ENCODE measurements around the gene PCNX2. TPM values are rescaled to one million over a fixed set of nuclear protein-coding genes. Genes with fewer than 3 reads are reported as not detected.

The PCNX2 gene
- total RNA-seq, 1 donor from 2014 or later: 33.6 TPM

DNA sequence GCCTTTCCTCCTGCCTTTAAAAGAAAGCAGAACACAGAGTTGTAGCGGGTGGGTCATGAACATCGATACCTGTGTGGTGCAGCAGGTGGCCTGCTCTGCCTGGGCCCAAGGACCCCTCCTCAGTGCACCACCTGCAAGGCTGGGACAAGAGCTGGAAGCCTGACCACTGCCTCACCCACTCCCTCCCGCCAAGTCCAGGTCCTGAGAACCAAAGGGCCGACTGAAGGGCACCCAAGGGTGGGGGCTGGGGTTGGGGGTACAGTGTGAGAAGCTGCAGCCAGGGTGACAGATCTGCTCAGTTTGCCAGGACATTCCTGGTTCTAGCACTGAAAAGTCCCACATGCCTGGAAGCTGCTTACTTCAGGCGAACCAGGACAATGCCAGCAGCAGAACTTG, 309.0 kb downstream of the PCNX2 start:
- DNase-seq (ENCODE audit: low spot score, unreplicated experiment): no peak
- H3K9me3 Mint-ChIP-seq (ENCODE audit: low read depth): no peaks in the 10 kb centered on the region
- H3K4me1 Mint-ChIP-seq (ENCODE audit: low read depth): peaks cover 4% of the 10 kb centered on the region
- H3K4me3 Mint-ChIP-seq (ENCODE audit: low read depth): no peak overlapping the region
- no peak overlapping the region for H3K27ac Mint-ChIP-seq
- no peaks in the 10 kb centered on the region for H3K27me3 Mint-ChIP-seq
- H3K36me3 Mint-ChIP-seq (ENCODE audit: insufficient read depth): peaks cover 8% of the 10 kb centered on the region
- TF ChIP-seq, protein P1, sequence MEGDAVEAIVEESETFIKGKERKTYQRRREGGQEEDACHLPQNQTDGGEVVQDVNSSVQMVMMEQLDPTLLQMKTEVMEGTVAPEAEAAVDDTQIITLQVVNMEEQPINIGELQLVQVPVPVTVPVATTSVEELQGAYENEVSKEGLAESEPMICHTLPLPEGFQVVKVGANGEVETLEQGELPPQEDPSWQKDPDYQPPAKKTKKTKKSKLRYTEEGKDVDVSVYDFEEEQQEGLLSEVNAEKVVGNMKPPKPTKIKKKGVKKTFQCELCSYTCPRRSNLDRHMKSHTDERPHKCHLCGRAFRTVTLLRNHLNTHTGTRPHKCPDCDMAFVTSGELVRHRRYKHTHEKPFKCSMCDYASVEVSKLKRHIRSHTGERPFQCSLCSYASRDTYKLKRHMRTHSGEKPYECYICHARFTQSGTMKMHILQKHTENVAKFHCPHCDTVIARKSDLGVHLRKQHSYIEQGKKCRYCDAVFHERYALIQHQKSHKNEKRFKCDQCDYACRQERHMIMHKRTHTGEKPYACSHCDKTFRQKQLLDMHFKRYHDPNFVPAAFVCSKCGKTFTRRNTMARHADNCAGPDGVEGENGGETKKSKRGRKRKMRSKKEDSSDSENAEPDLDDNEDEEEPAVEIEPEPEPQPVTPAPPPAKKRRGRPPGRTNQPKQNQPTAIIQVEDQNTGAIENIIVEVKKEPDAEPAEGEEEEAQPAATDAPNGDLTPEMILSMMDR (IDR thresholded peaks at IDR 0.05; ENCODE audit: unreplicated experiment): no peak

DNA sequence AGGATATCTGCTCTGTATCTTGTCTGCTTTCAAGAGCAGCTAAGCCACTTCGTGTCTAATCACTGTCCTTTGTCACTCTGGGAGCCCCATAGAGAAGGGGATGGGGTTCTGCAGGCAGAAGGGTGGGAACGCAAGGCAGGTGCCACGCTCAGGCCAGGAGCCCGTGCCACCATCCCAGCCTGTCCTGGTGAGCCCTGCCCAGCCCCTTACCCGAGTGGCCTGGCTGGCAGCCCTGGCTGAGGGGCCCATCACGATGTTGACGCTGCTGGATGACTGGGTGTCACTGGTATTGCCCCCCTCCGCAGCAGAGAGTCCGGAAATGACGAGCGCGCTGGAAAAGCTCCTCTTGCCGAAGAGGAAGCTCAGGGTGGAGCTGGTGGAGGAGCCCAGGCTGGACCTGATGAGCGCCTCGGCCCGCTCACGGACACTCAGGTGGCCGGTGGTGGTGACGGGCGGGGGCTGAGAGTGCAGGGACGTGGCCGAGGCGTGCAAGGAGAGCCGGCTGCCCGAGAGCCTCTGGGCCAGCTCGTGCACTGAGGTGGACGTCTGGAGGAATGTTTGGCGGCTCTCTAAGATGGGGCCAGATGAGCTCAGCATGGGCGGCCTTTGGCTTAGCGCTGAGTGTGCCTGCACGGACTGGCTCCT, 309.5 kb downstream of the PCNX2 start:
- DNase-seq (ENCODE audit: low spot score, unreplicated experiment): no peak
- Mint-ChIP-seq H3K4me1 (ENCODE audit: low read depth) (peaks cover 4% of the 10 kb centered on the region), H3K36me3 (ENCODE audit: insufficient read depth) (peaks cover 7% of the 10 kb centered on the region), H3K9me3 (ENCODE audit: low read depth) (no peaks in the 10 kb centered on the region), H3K27ac (no peak overlapping the region), H3K27me3 (no peaks in the 10 kb centered on the region), H3K4me3 (ENCODE audit: low read depth) (no peak overlapping the region)
- TF ChIP-seq, protein P1 (IDR thresholded peaks at IDR 0.05; ENCODE audit: unreplicated experiment): no peak

DNA sequence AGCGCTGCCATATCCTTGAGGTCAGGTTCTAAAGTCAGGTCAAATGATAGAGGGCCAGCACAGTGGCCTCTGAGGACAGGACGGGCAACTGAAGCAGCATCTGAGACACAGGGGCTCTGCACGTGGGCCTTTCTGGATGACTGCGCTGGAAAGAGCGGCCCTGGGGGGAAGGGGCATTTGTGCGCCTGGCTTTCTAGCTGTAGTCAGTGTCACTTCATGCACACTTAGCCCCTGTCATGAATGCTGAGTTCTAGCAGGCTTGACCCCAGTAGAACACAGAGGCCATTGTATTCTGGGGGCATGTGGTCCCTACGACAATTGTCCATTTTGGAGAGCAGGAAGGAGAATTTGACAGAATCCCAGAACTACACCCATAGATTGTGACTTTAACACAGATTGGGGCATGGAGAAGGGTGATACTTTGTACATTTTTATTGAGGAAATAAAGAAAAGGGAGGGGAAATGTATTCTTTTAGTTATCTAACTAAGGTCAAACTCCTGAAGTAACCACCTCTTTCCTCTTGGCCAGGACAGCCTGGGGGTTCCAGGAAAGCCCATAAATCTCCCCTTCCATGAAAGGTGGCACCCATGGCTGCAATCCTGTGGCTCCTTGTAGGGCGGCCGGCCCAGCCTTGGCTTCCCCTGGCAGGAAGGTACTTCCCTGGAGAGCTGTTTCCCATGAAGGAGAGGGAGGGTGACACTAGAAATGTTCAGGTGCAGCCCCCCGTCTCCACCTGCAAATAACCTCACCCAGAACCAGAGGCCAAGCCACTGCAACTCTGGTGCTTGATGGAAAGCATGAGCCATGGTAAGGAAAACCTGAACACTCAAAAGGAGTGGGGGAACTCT, 310.7 kb downstream of the PCNX2 start:
- peaks cover 8% of the 10 kb centered on the region for H3K36me3 Mint-ChIP-seq (ENCODE audit: insufficient read depth)
- peaks cover 4% of the 10 kb centered on the region for H3K4me1 Mint-ChIP-seq (ENCODE audit: low read depth)
- TF ChIP-seq, protein P1 (IDR thresholded peaks at IDR 0.05; ENCODE audit: unreplicated experiment): no peak
- H3K9me3 Mint-ChIP-seq (ENCODE audit: low read depth): no peaks in the 10 kb centered on the region
- H3K4me3 Mint-ChIP-seq (ENCODE audit: low read depth): no peak overlapping the region
- no peak for DNase-seq (ENCODE audit: low spot score, unreplicated experiment)
- no peak overlapping the region for H3K27ac Mint-ChIP-seq
- no peaks in the 10 kb centered on the region for H3K27me3 Mint-ChIP-seq

DNA sequence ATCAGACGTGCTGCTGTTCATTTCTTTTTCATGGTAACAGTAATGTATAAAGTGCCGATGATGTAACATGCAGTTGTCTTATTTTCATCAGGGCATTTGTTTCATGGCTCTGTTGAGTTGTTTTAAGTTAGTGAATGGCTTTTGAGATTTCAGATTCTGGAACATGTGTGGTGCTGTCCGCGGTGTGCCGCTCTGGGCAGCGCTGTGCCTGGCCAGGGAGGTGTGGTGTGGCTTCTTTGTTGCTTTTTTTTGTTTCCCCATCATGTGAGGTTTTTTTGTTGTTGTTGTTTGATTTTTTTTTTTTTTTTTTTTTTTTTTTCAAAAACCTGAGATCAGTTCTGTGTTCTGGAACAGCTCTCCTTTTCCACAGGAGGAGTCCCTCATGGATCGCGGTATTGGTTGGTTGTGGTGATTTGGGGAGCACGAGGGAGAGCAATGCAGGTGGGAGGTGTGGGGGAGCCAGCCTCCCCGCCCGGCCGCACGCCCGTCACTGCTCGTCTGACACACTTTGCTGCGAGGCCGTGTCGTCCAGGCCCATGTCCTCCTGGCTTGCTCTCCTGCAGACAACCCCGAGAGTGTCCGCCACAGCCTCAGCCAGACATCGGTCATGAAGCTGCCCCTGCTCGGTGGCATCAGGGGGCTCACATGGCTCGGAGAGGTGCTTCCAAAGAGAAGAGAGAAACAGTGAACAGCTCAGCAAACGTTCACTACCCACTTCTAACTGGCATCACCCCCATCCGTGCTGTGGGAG, 311.5 kb downstream of the PCNX2 start:
- Mint-ChIP-seq H3K9me3 (ENCODE audit: low read depth) (no peaks in the 10 kb centered on the region), H3K4me3 (ENCODE audit: low read depth) (no peak overlapping the region), H3K36me3 (ENCODE audit: insufficient read depth) (peaks cover 5% of the 10 kb centered on the region), H3K27me3 (no peaks in the 10 kb centered on the region), H3K4me1 (ENCODE audit: low read depth) (peaks cover 4% of the 10 kb centered on the region), H3K27ac (peak overlapping the region; percentile 80)
- TF ChIP-seq, protein P1 (IDR thresholded peaks at IDR 0.05; ENCODE audit: unreplicated experiment): no peak
- no peak for DNase-seq (ENCODE audit: low spot score, unreplicated experiment)

DNA sequence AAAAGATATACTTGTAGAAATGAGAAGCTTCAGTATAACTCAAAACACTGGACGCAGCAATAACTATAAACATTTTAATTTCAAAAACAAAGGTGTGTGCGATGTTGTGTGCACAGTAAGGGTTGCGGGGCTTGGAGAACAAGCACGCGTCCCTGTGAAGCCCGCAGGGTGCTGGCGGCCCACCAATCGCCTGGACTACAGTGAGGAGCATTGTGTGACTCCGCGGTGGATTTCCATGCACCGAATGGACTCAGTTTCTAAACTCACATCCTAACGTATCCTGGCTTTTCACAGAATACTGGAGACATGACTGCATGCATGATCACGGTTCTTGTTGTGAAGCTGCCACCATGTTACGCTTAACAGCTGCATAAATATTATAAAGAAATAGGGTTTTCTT, 312.1 kb downstream of the PCNX2 start:
- Mint-ChIP-seq H3K4me3 (ENCODE audit: low read depth) (no peak overlapping the region), H3K4me1 (ENCODE audit: low read depth) (peaks cover 4% of the 10 kb centered on the region), H3K9me3 (ENCODE audit: low read depth) (no peaks in the 10 kb centered on the region), H3K27ac (no peak overlapping the region), H3K36me3 (ENCODE audit: insufficient read depth) (peaks cover 8% of the 10 kb centered on the region), H3K27me3 (no peaks in the 10 kb centered on the region)
- DNase-seq (ENCODE audit: low spot score, unreplicated experiment): no peak
- TF ChIP-seq, protein P1 (IDR thresholded peaks at IDR 0.05; ENCODE audit: unreplicated experiment): no peak

All from progenitor cell of endocrine pancreas (in vitro differentiated cells).